ENCODE results near the gene GRAMD2A. TPM values are rescaled to one million over a fixed set of nuclear protein-coding genes. Genes with fewer than 3 reads are reported as not detected.
A peak's percentile ranks its signal among the peaks of the same experiment; 100 is the strongest.

The GRAMD2A gene
- total RNA-seq, 1 experiment from 2014 or later = 1.2 TPM

GRCh38 chr15:72195101-72195511 is 2.5 kb downstream of the GRAMD2A start:
- TF ChIP-seq CTCF (IDR thresholded peaks at IDR 0.05; ENCODE audit: insufficient read depth in 1 of 2, low read depth in 1 of 2, low read length in 1 of 2, severe bottlenecking in 1 of 2, unreplicated experiment in 1 of 2) = no peak
- Mint-ChIP-seq H3K27ac (ENCODE audit: unreplicated experiment) (no peak overlapping the region), H3K4me3 (ENCODE audit: unreplicated experiment) (no peak overlapping the region), H3K27me3 (ENCODE audit: insufficient read depth, unreplicated experiment) (peaks cover 2% of the 10 kb centered on the region), H3K9me3 (ENCODE audit: unreplicated experiment) (no peaks in the 10 kb centered on the region), H3K4me1 (ENCODE audit: low read depth, unreplicated experiment) (no peaks in the 10 kb centered on the region), H3K36me3 (ENCODE audit: insufficient read depth, unreplicated experiment) (peaks cover 27% of the 10 kb centered on the region)
- Histone ChIP-seq H3K27me3 (replicated peaks; ENCODE audit: control insufficient read depth, insufficient read depth, low read length) (no peaks in the 10 kb centered on the region), H3K4me1 (peaks cover 13% of the 10 kb centered on the region; the same call in 1 of the 2 replicates), H3K4me3 (ENCODE audit: low read depth, low read length) (no peak overlapping the region), H3K36me3 (ENCODE audit: control insufficient read depth, insufficient read depth, low read length) (peaks cover 4% of the 10 kb centered on the region), H3K9me3 (no peaks in the 10 kb centered on the region)
- POLR2A ChIA-PET = no interaction called here
- peak in 1 of 2 experiments; percentile 62 for DNase-seq
- BruUV-seq (replicated peaks) = no TSS peak
- intact Hi-C loops (cut with micrococcal nuclease; ENCODE audit: unreplicated experiment) = no loop called here
- CTCF ChIA-PET = no interaction called here

GRCh38 chr15:72193836-72194396 is 3.7 kb downstream of the GRAMD2A start:
- no peak for DNase-seq
- no TSS peak for BruUV-seq (replicated peaks)
- ChIA-PET CTCF (no interaction called here), POLR2A (no interaction called here)
- no peaks in the 10 kb centered on the region for H3K4me1 Mint-ChIP-seq (ENCODE audit: low read depth, unreplicated experiment)
- intact Hi-C loops (cut with micrococcal nuclease; ENCODE audit: unreplicated experiment) = no loop called here
- H3K4me1 ChIP-seq = peaks cover 9% of the 10 kb centered on the region; the same call in 1 of the 2 replicates
- no peaks in the 10 kb centered on the region for H3K9me3 Mint-ChIP-seq (ENCODE audit: unreplicated experiment)
- no peak overlapping the region for H3K4me3 ChIP-seq (ENCODE audit: low read depth, low read length)
- no peaks in the 10 kb centered on the region for H3K27me3 ChIP-seq (replicated peaks; ENCODE audit: control insufficient read depth, insufficient read depth, low read length)
- H3K27me3 Mint-ChIP-seq (ENCODE audit: insufficient read depth, unreplicated experiment) = peaks cover 2% of the 10 kb centered on the region
- peaks cover 15% of the 10 kb centered on the region for H3K36me3 Mint-ChIP-seq (ENCODE audit: insufficient read depth, unreplicated experiment)
- TF ChIP-seq CTCF (IDR thresholded peaks at IDR 0.05; ENCODE audit: insufficient read depth in 1 of 2, low read depth in 1 of 2, low read length in 1 of 2, severe bottlenecking in 1 of 2, unreplicated experiment in 1 of 2) = no peak
- H3K36me3 ChIP-seq (ENCODE audit: control insufficient read depth, insufficient read depth, low read length) = no peaks in the 10 kb centered on the region; the same call in 1 of the 2 replicates
- H3K4me3 Mint-ChIP-seq (ENCODE audit: unreplicated experiment) = no peak overlapping the region
- no peaks in the 10 kb centered on the region for H3K9me3 ChIP-seq
- no peak overlapping the region for H3K27ac Mint-ChIP-seq (ENCODE audit: unreplicated experiment)

GRCh38 chr15:72192416-72192815 is 5.2 kb downstream of the GRAMD2A start:
- Mint-ChIP-seq H3K4me3 (ENCODE audit: unreplicated experiment) (no peak overlapping the region), H3K9me3 (ENCODE audit: unreplicated experiment) (no peaks in the 10 kb centered on the region), H3K27me3 (ENCODE audit: insufficient read depth, unreplicated experiment) (no peaks in the 10 kb centered on the region), H3K27ac (ENCODE audit: unreplicated experiment) (no peak overlapping the region), H3K36me3 (ENCODE audit: insufficient read depth, unreplicated experiment) (no peaks in the 10 kb centered on the region), H3K4me1 (ENCODE audit: low read depth, unreplicated experiment) (no peaks in the 10 kb centered on the region)
- Histone ChIP-seq H3K36me3 (ENCODE audit: control insufficient read depth, insufficient read depth, low read length) (no peaks in the 10 kb centered on the region), H3K9me3 (no peaks in the 10 kb centered on the region), H3K4me3 (ENCODE audit: low read depth, low read length) (no peak overlapping the region), H3K27me3 (replicated peaks; ENCODE audit: control insufficient read depth, insufficient read depth, low read length) (no peaks in the 10 kb centered on the region), H3K4me1 (peaks cover 9% of the 10 kb centered on the region; the same call in 1 of the 2 replicates)
- ChIA-PET POLR2A (no interaction called here), CTCF (no interaction called here)
- BruUV-seq (replicated peaks) = no TSS peak
- DNase-seq = no peak
- no peak for TF ChIP-seq CTCF (IDR thresholded peaks at IDR 0.05; ENCODE audit: insufficient read depth in 1 of 2, low read depth in 1 of 2, low read length in 1 of 2, severe bottlenecking in 1 of 2, unreplicated experiment in 1 of 2)
- intact Hi-C loops (cut with micrococcal nuclease; ENCODE audit: unreplicated experiment) = no loop called here
